ENCODE results near the gene MUC16. TPM values are rescaled to one million over a fixed set of nuclear protein-coding genes. Genes with fewer than 3 reads are reported as not detected.

The MUC16 gene
- total RNA-seq, 2 experiments from 2014 or later, result not detected

DNA sequence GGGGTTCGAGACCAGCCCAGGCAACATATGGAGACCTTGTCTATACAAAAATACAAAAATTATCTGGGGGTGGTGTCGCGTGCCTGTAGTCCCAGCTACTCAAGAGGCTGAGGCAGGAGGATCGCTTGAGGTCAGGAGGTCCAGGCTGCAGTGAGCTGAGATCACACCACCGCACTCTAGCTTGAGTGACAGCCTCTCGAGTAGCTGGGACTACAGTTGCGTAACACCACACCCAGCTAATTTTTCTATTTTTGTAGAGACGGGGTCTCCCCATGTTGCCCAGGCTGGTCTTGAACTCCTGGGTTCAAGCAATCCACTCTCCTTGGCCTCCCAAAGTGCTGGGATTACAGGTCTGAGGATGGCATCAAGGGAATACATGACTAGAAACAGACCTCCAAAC is 30.8 kb upstream of the MUC16 start:
- Mint-ChIP-seq H3K4me3 (no peak overlapping the region), H3K9me3 (no peaks in the 10 kb centered on the region), H3K36me3 (ENCODE audit: low read depth) (no peaks in the 10 kb centered on the region), H3K4me1 (ENCODE audit: low read depth) (no peaks in the 10 kb centered on the region), H3K27ac (no peak overlapping the region), H3K27me3 (peaks cover 11% of the 10 kb centered on the region)
- no peak for ATAC-seq
- ChIA-PET POLR2A (no interaction called here), CTCF (no interaction called here)
- no peak for DNase-seq
- intact Hi-C loops (cut with micrococcal nuclease), result no loop called here
- TF ChIP-seq, protein P1, sequence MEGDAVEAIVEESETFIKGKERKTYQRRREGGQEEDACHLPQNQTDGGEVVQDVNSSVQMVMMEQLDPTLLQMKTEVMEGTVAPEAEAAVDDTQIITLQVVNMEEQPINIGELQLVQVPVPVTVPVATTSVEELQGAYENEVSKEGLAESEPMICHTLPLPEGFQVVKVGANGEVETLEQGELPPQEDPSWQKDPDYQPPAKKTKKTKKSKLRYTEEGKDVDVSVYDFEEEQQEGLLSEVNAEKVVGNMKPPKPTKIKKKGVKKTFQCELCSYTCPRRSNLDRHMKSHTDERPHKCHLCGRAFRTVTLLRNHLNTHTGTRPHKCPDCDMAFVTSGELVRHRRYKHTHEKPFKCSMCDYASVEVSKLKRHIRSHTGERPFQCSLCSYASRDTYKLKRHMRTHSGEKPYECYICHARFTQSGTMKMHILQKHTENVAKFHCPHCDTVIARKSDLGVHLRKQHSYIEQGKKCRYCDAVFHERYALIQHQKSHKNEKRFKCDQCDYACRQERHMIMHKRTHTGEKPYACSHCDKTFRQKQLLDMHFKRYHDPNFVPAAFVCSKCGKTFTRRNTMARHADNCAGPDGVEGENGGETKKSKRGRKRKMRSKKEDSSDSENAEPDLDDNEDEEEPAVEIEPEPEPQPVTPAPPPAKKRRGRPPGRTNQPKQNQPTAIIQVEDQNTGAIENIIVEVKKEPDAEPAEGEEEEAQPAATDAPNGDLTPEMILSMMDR (IDR thresholded peaks at IDR 0.05), result no peak

DNA sequence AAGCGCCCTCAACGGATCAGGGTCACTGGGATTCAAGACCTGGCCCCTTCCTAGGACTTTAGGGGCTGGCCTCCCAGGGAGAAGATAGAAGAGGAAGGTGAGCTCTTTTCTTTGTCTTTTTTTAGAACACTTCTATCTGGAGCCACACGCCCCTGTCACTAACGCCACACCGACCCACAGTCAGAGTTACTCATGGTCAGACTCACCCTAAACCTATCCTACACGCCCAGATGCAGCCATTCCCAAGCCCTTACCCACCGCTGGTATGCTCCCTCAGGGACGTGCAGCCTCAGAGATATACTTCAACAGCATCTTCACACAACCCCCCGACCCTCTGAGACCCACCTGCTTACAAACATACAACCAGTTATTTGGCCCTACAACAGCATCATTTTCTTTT is 29.9 kb upstream of the MUC16 start:
- no peak for ATAC-seq
- intact Hi-C loops (cut with micrococcal nuclease), result no loop called here

DNA sequence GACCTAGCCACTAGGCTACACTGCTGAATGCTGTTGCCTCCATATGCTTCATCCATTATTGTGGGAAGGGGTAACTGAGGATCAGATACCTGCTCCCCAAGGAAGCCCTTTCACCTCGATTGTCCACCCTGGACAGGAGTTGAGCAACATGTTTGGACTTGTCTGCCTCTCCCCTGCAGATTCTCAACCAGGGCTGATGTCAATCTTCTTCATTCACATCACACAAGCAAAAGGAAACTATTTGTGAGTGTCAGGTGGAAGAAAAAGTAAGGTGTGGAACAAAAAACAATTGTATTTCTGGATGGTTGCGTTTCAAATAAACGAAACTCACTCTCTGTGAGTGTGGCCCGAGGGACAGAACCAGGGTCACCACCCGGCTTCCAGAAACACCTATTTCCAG is 29.5 kb upstream of the MUC16 start:
- intact Hi-C loops (cut with micrococcal nuclease), result no loop called here
- H3K36me3 Mint-ChIP-seq (ENCODE audit: low read depth), result no peaks in the 10 kb centered on the region

More for the DNA sequence above, 29.9 kb upstream of the MUC16 start:
- DNase-seq, result no peak
- CTCF ChIA-PET, result no interaction called here
- POLR2A ChIA-PET, result no interaction called here
- no peak overlapping the region for H3K27ac Mint-ChIP-seq
- TF ChIP-seq, protein P1 (IDR thresholded peaks at IDR 0.05), result no peak
- no peaks in the 10 kb centered on the region for H3K4me1 Mint-ChIP-seq (ENCODE audit: low read depth)
- peaks cover 9% of the 10 kb centered on the region for H3K27me3 Mint-ChIP-seq
- H3K36me3 Mint-ChIP-seq (ENCODE audit: low read depth), result no peaks in the 10 kb centered on the region
- no peak overlapping the region for H3K4me3 Mint-ChIP-seq
- no peaks in the 10 kb centered on the region for H3K9me3 Mint-ChIP-seq

DNA sequence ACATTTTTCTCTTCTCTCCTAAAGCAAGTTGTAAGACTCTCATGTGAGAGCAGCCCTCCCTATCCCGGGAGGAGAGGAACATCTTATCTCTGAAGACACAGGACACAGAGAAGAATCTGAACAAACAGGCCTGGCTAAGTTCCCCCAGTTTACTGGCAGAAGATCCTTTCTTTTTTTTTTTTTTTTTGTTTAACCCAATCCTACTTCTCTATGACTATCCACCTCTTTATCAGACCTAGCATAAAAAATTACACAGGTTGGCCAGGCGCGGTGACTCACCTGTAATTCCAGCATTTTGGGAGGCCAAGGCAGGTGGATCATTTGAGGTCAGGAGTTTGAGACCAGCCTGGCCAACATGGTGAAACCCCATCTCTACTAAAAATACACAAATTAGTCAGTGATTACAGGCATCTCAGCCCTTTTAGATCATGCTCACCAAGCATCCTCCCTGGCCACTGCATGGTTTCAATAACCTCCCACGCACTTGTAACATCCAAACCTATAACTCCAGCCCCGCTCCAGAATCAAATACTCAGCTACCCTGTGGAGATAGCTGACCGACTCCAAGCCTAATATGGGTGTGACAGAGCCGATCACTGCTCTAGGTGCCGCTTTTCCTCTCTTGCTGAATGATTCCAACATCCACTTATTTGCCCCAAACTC is 27.3 kb upstream of the MUC16 start:
- no peak overlapping the region for H3K4me3 Mint-ChIP-seq
- no peaks in the 10 kb centered on the region for H3K9me3 Mint-ChIP-seq
- no peak overlapping the region for H3K27ac Mint-ChIP-seq
- TF ChIP-seq, protein P1 (IDR thresholded peaks at IDR 0.05), result no peak
- CTCF ChIA-PET, result no interaction called here
- H3K4me1 Mint-ChIP-seq (ENCODE audit: low read depth), result no peaks in the 10 kb centered on the region
- POLR2A ChIA-PET, result no interaction called here
- no peaks in the 10 kb centered on the region for H3K36me3 Mint-ChIP-seq (ENCODE audit: low read depth)
- ATAC-seq (no peak), DNase-seq (no peak)
- intact Hi-C loops (cut with micrococcal nuclease), result no loop called here
- H3K27me3 Mint-ChIP-seq, result peaks cover 6% of the 10 kb centered on the region

More for the DNA sequence above, 29.5 kb upstream of the MUC16 start:
- H3K9me3 Mint-ChIP-seq, result no peaks in the 10 kb centered on the region
- no peak overlapping the region for H3K27ac Mint-ChIP-seq
- H3K4me1 Mint-ChIP-seq (ENCODE audit: low read depth), result no peaks in the 10 kb centered on the region
- TF ChIP-seq, protein P1 (IDR thresholded peaks at IDR 0.05), result no peak
- POLR2A ChIA-PET, result no interaction called here
- DNase-seq, result no peak
- peaks cover 6% of the 10 kb centered on the region for H3K27me3 Mint-ChIP-seq
- ATAC-seq, result no peak
- no peak overlapping the region for H3K4me3 Mint-ChIP-seq
- CTCF ChIA-PET, result no interaction called here

DNA sequence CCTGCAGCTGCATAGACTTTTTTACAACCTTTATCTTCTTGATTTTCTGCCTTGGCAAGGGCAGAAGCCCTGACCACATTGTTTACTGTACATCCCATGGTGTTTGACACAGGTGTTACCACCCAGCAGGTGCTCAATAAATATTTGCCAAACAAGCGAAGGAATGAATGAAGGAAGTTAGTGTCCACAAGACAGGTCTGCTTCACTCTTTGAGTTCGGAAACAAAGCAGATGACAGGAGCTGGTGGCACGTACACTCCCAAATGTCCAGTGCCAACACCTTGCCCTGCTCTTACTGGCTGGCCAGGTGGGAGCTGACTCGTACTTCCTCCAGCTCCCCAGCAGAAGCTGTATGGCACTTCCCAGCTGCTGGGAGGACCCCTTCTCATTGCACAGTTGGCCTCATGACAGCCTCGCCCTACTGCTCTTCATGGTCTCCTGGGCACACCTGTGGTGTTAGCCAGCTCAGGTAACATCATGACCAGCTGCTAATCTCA is 22.0 kb upstream of the MUC16 start:
- Mint-ChIP-seq H3K9me3 (no peaks in the 10 kb centered on the region), H3K27me3 (peaks cover 6% of the 10 kb centered on the region), H3K27ac (no peak overlapping the region), H3K4me1 (ENCODE audit: low read depth) (no peaks in the 10 kb centered on the region), H3K36me3 (ENCODE audit: low read depth) (no peaks in the 10 kb centered on the region), H3K4me3 (no peak overlapping the region)
- no peak for DNase-seq
- TF ChIP-seq, protein P1 (IDR thresholded peaks at IDR 0.05), result no peak
- intact Hi-C loops (cut with micrococcal nuclease), result no loop called here
- ATAC-seq, result no peak
- POLR2A ChIA-PET, result interaction anchor here (0.7 kb wide), 1 partner anchor 53 kb away, joined by 3 read pairs; no protein-coding TSS in a partner anchor
- CTCF ChIA-PET, result no interaction called here
